CD14-positive monocyte (primary cell): Measurements from ENCODE around the gene RCAN2. TPM values are rescaled to one million over a fixed set of nuclear protein-coding genes. Genes with fewer than 3 reads are reported as not detected.

Experiments
- DNase-seq, 3 donors: peaks; one replicate each; pipeline ENCODE4 v3.0.0-alpha.2; 2011 to 2022
- H2AFZ ChIP-seq: 2 replicates; pipeline ENCODE4 v1.6.0; 2012; ENCODE audit warnings: mild to moderate bottlenecking, low read depth, low read length, inconsistent platforms; ENCODE audit not compliant: insufficient read depth, poor library complexity, severe bottlenecking
- H3K27ac ChIP-seq, 2 donors: 1 replicate in 1 of 2; 2 replicates in 1 of 2; pipeline ENCODE4 v1.5.1; 2012 to 2013; ENCODE audit warnings: low read length in 2 of 2, control low read depth in 1 of 2, inconsistent platforms in 1 of 2, low read depth in 1 of 2, mild to moderate bottlenecking in 1 of 2
- H3K27me3 ChIP-seq, 2 donors: one replicate each; pipeline versions ENCODE4 v1.6.0 to v1.6.1; 2011 to 2013; ENCODE audit warnings: low read length in 2 of 2; ENCODE audit not compliant: control insufficient read depth in 2 of 2, insufficient read depth in 2 of 2
- H3K36me3 ChIP-seq, 2 donors: replicated peaks in 1 of 2; 1 replicate in 1 of 2; 2 replicates in 1 of 2; pipeline versions ENCODE4 v1.5.1 to v1.6.1; 2012 to 2013; ENCODE audit warnings: low read length in 2 of 2, control low read depth in 1 of 2, inconsistent platforms in 1 of 2, mild to moderate bottlenecking in 1 of 2; ENCODE audit not compliant: insufficient read depth in 2 of 2, control insufficient read depth in 1 of 2
- H3K4me1 ChIP-seq, 2 donors: 1 replicate in 1 of 2; 2 replicates in 1 of 2; pipeline versions ENCODE4 v1.5.1 to v1.6.1; 2012 to 2013; ENCODE audit warnings: low read length in 2 of 2, control low read depth in 1 of 2, inconsistent platforms in 1 of 2, mild to moderate bottlenecking in 1 of 2, moderate library complexity in 1 of 2; ENCODE audit not compliant: insufficient read depth in 2 of 2, control insufficient read depth in 1 of 2
- H3K4me2 ChIP-seq: replicated peaks from 2 replicates; pipeline ENCODE3; 2012; ENCODE audit warnings: low read length, moderate library complexity, mild to moderate bottlenecking; ENCODE audit not compliant: poor library complexity, severe bottlenecking; ENCODE audit errors: extremely low read depth
- H3K4me3 ChIP-seq, 3 experiments: fragments of 200-600 bp in 1 of 3; sonication (generic) in 1 of 3; replicated peaks in 1 of 3; 1 replicate in 2 of 3; 2 replicates in 1 of 3; pipeline ENCODE4 v1.5.1; 2011 to 2013; ENCODE audit warnings: low read length in 3 of 3, mild to moderate bottlenecking in 3 of 3, control low read depth in 2 of 3, low read depth in 2 of 3, inconsistent platforms in 1 of 3, moderate library complexity in 1 of 3
- H3K79me2 ChIP-seq: 2 replicates; pipeline ENCODE4 v1.6.0; 2012; ENCODE audit warnings: mild to moderate bottlenecking, control low read depth, inconsistent platforms, low read length, moderate library complexity; ENCODE audit not compliant: insufficient read depth
- H3K9ac ChIP-seq: 2 replicates; pipeline ENCODE4 v1.6.0; 2017; ENCODE audit warnings: low read length, mild to moderate bottlenecking; ENCODE audit not compliant: insufficient read depth, poor library complexity, severe bottlenecking
- H3K9me3 ChIP-seq, 2 donors: replicated peaks in 1 of 2; 1 replicate in 1 of 2; 2 replicates in 1 of 2; pipeline versions ENCODE4 v1.5.1 to v1.6.1; 2012 to 2013; ENCODE audit warnings: low read length in 2 of 2, control low read depth in 1 of 2; ENCODE audit not compliant: control insufficient read depth in 1 of 2, insufficient read depth in 1 of 2
- H4K20me1 ChIP-seq: 2 replicates; pipeline ENCODE4 v1.6.0; 2012; ENCODE audit warnings: mild to moderate bottlenecking, low read length, control low read depth, moderate library complexity; ENCODE audit not compliant: insufficient read depth
- H3K27ac Mint-ChIP-seq, 7 donors: one replicate each; pipeline ENCODE4 v1.8.0; 2020; ENCODE audit warnings: mild to moderate bottlenecking in 7 of 7, mixed read lengths in 7 of 7, moderate library complexity in 6 of 7, inconsistent platforms in 2 of 7
- H3K27me3 Mint-ChIP-seq, 3 donors: one replicate each; pipeline ENCODE4 v1.8.0; 2021 to 2022; ENCODE audit warnings: low read depth in 3 of 3, mild to moderate bottlenecking in 3 of 3, mixed read lengths in 3 of 3, moderate library complexity in 3 of 3, inconsistent platforms in 1 of 3
- H3K36me3 Mint-ChIP-seq, 2 donors: one replicate each; pipeline ENCODE4 v1.8.0; 2020; ENCODE audit warnings: mixed read lengths in 2 of 2, inconsistent platforms in 1 of 2, mild to moderate bottlenecking in 1 of 2
- H3K4me1 Mint-ChIP-seq: one replicate; pipeline ENCODE4 v1.8.0; 2020; ENCODE audit warnings: mild to moderate bottlenecking, mixed read lengths
- H3K4me3 Mint-ChIP-seq, 2 donors: one replicate each; pipeline ENCODE4 v1.8.0; 2020; ENCODE audit warnings: mild to moderate bottlenecking in 2 of 2, mixed read lengths in 2 of 2, moderate library complexity in 1 of 2
- H3K9me3 Mint-ChIP-seq, 7 donors: one replicate each; pipeline ENCODE4 v1.8.0; 2020 to 2022; ENCODE audit warnings: mixed read lengths in 7 of 7, mild to moderate bottlenecking in 6 of 7, moderate library complexity in 6 of 7, inconsistent platforms in 2 of 7
- CTCF ChIP-seq: fragments of 200-600 bp; IDR thresholded peaks from one replicate; pipeline ENCODE4 v1.8.0; 2022; ENCODE audit warnings: antibody characterized with exemption, mild to moderate bottlenecking
- WGBS: methylation state at CpG from one replicate; pipeline ENCODE4 v1.1.5; 2013; ENCODE audit warnings: missing lambda C conversion rate; ENCODE audit not compliant: insufficient coverage; 5-methylcytosine and 5-hydroxymethylcytosine counted together
- intact Hi-C, 2 donors: fragments of 100-400 bp; cut with micrococcal nuclease; formaldehyde crosslinking; loops; one replicate each; pipeline versions ENCODE4 v1.15.0 to v1.15.1; 2023
- polyA plus RNA-seq, 3 donors: library from polyadenylated mRNA; depleted of rRNA in 1 of 3; unstranded in 2 of 3; stranded (reverse) in 1 of 3; fragments of 300-500 nt in 2 of 3; fragments of >200 nt in 1 of 3; fragmentation: Illumina TruSeq in 2 of 3; gene quantifications; 1 replicate in 2 of 3; 2 replicates in 1 of 3; pipeline ENCODE4 v1.2.3, GENCODE V29; 2012 to 2021

The RCAN2 gene
- polyA plus RNA-seq, 3 donors, result not detected

GRCh38 chr6:46356543-46356942 is 134.7 kb downstream of the RCAN2 start:
- H3K9ac ChIP-seq, result no peak overlapping the region
- no peak overlapping the region for H2AFZ ChIP-seq
- no peak overlapping the region for H3K27ac Mint-ChIP-seq
- peaks cover 0 to 4% (median 2%) of the 10 kb centered on the region in 3 donors for H3K27me3 Mint-ChIP-seq
- no peak overlapping the region for H3K4me3 ChIP-seq
- H3K36me3 ChIP-seq, result no peaks in the 10 kb centered on the region
- TF ChIP-seq CTCF, result no peak
- H3K36me3 Mint-ChIP-seq, result no peaks in the 10 kb centered on the region
- H3K9me3 Mint-ChIP-seq, result peaks cover 0 to 3% (median 0%) of the 10 kb centered on the region in 7 donors
- no peak overlapping the region for H3K4me3 Mint-ChIP-seq
- no peak for DNase-seq
- peaks cover 8% of the 10 kb centered on the region for H3K4me1 Mint-ChIP-seq
- H3K27ac ChIP-seq, result no peak overlapping the region
- intact Hi-C loops, result no loop called here
- no CpG with 5 or more reads among the region's 5 CpGs for WGBS
- no peaks in the 10 kb centered on the region for H3K27me3 ChIP-seq
- H3K4me2 ChIP-seq, result no peak overlapping the region
- no peaks in the 10 kb centered on the region for H3K79me2 ChIP-seq
- no peaks in the 10 kb centered on the region for H3K9me3 ChIP-seq
- H3K4me1 ChIP-seq, result no peaks in the 10 kb centered on the region
- H4K20me1 ChIP-seq, result no peaks in the 10 kb centered on the region

- Mint-ChIP-seq H3K36me3 (no peaks in the 10 kb centered on the region), H3K4me3 (no peak overlapping the region), H3K27me3 (peaks cover 0 to 4% (median 2%) of the 10 kb centered on the region in 3 donors), H3K27ac (no peak overlapping the region), H3K9me3 (no peaks in the 10 kb centered on the region), H3K4me1 (peaks cover 8% of the 10 kb centered on the region)
- no peak for DNase-seq
- Histone ChIP-seq H3K4me1 (no peaks in the 10 kb centered on the region), H3K4me2 (no peak overlapping the region), H4K20me1 (no peaks in the 10 kb centered on the region), H3K27me3 (no peaks in the 10 kb centered on the region), H3K9ac (no peak overlapping the region), H3K4me3 (no peak overlapping the region), H3K36me3 (no peaks in the 10 kb centered on the region), H3K9me3 (no peaks in the 10 kb centered on the region), H2AFZ (no peak overlapping the region), H3K79me2 (no peaks in the 10 kb centered on the region), H3K27ac (no peak overlapping the region)
- TF ChIP-seq CTCF, result no peak
- intact Hi-C loops, result no loop called here
- no CpG with 5 or more reads among the region's 3 CpGs for WGBS
Observed at GRCh38 chr6:46353528-46353927, 137.7 kb downstream of the RCAN2 start.
